Coronary artery (tissue), 2 donors: ENCODE data around the gene TMPRSS11D.

Experiments
- DNase-seq: peaks from one replicate; pipeline ENCODE4 v3.0.0-alpha.2; 2017; ENCODE audit warnings: low spot score
- H3K27ac ChIP-seq, 2 donors: fragments of 200-600 bp; sonication (generic); one replicate each; pipeline ENCODE4 v1.5.1; 2016 to 2019
- H3K4me3 ChIP-seq: fragments of 200-600 bp; sonication (generic); 2 replicates; pipeline ENCODE4 v1.5.1; 2016; ENCODE audit warnings: mild to moderate bottlenecking, moderate library complexity
- CTCF ChIP-seq: fragments of 200-600 bp; sonication (generic); IDR thresholded peaks from one replicate; pipeline ENCODE4 v1.5.1; 2019; ENCODE audit warnings: antibody characterized with exemption

The TMPRSS11D gene

GRCh38 chr4:67922697-67923096 is 38.9 kb upstream of the TMPRSS11D start:
- Histone ChIP-seq H3K27ac (no peak overlapping the region), H3K4me3 (no peak overlapping the region)
- no peak for DNase-seq
- no peak for TF ChIP-seq CTCF

GRCh38 chr4:67918428-67918827 is 34.6 kb upstream of the TMPRSS11D start:
- no peak for DNase-seq
- no peak overlapping the region for H3K27ac ChIP-seq
- TF ChIP-seq CTCF = no peak
- H3K4me3 ChIP-seq = no peak overlapping the region

GRCh38 chr4:67915400-67915966 is 31.7 kb upstream of the TMPRSS11D start:
- no peak for TF ChIP-seq CTCF
- Histone ChIP-seq H3K4me3 (no peak overlapping the region), H3K27ac (no peak overlapping the region)
- DNase-seq = no peak

GRCh38 chr4:67912080-67912479 is 28.3 kb upstream of the TMPRSS11D start:
- TF ChIP-seq CTCF = no peak

GRCh38 chr4:67911638-67912037 is 27.8 kb upstream of the TMPRSS11D start:
- TF ChIP-seq CTCF = no peak
- DNase-seq = no peak
- Histone ChIP-seq H3K27ac (no peak overlapping the region), H3K4me3 (no peak overlapping the region)

More at GRCh38 chr4:67912080-67912479, 28.3 kb upstream of the TMPRSS11D start:
- Histone ChIP-seq H3K27ac (no peak overlapping the region), H3K4me3 (no peak overlapping the region)
- DNase-seq = no peak

GRCh38 chr4:67911141-67911540 is 27.3 kb upstream of the TMPRSS11D start:
- Histone ChIP-seq H3K4me3 (no peak overlapping the region), H3K27ac (no peak overlapping the region)
- no peak for TF ChIP-seq CTCF
- no peak for DNase-seq

- Histone ChIP-seq H3K27ac (no peak overlapping the region), H3K4me3 (no peak overlapping the region)
- no peak for TF ChIP-seq CTCF
- DNase-seq = no peak
Observed at GRCh38 chr4:67910585-67910905, 26.7 kb upstream of the TMPRSS11D start.
